ENCODE measurements around the gene SYTL4.
"Not testable (repeated sequence)": the region's sequence is repeated elsewhere in the genome, so short reads cannot be mapped to it uniquely, and the experiment has no call there.

SYTL4 gene

GRCh38 chrX:100731441-100732281 is at the start of gene SYTL4:
TSS of gene SYTL4 (minus strand) at chrX:100732121. CDS start at chrX:100702037, 30,084 bp downstream.
- no peak for DNase-seq

GRCh38 chrX:100769439-100769838 is 37.5 kb upstream of the SYTL4 start:
- DNase-seq = not testable (repeated sequence)

- DNase-seq = peak; percentile 87
These were observed 36.9 kb upstream of the SYTL4 start for GRCh38 chrX:100768679-100769338.

GRCh38 chrX:100750883-100751282 is 19.0 kb upstream of the SYTL4 start:
- DNase-seq = no peak

GRCh38 chrX:100748108-100748507 is 16.2 kb upstream of the SYTL4 start:
- no peak for DNase-seq

- no peak for DNase-seq
These were observed 15.8 kb upstream of the SYTL4 start for GRCh38 chrX:100747703-100748102.

- no peak for DNase-seq
These were observed 15.2 kb upstream of the SYTL4 start for GRCh38 chrX:100747090-100747489.

- no peak for DNase-seq
These were observed 14.1 kb upstream of the SYTL4 start for GRCh38 chrX:100745806-100746537.

- DNase-seq = no peak
These were observed 13.3 kb upstream of the SYTL4 start for GRCh38 chrX:100745205-100745604.

GRCh38 chrX:100743009-100743607 is 11.2 kb upstream of the SYTL4 start:
- DNase-seq = no peak

- DNase-seq = not testable (repeated sequence)
These were observed 7.9 kb downstream of the SYTL4 start for GRCh38 chrX:100724006-100724405.

GRCh38 chrX:100721328-100721727 is 10.6 kb downstream of the SYTL4 start:
- DNase-seq = no peak

GRCh38 chrX:100720301-100720700 is 11.6 kb downstream of the SYTL4 start:
- no peak for DNase-seq

GRCh38 chrX:100719139-100719538 is 12.8 kb downstream of the SYTL4 start:
- DNase-seq = no peak

- DNase-seq = no peak
These were observed 14.6 kb downstream of the SYTL4 start for GRCh38 chrX:100717363-100717762.

- no peak for DNase-seq
These were observed 21.1 kb downstream of the SYTL4 start for GRCh38 chrX:100710816-100711215.

- DNase-seq = no peak
These were observed 27.2 kb downstream of the SYTL4 start for GRCh38 chrX:100704581-100705203.

GRCh38 chrX:100700809-100701208 is 31.1 kb downstream of the SYTL4 start:
- DNase-seq = no peak

- DNase-seq = no peak
These were observed 33.4 kb downstream of the SYTL4 start for GRCh38 chrX:100698551-100698950.

- DNase-seq = no peak
These were observed 35.1 kb downstream of the SYTL4 start for GRCh38 chrX:100696699-100697351.

GRCh38 chrX:100695991-100696390 is 35.9 kb downstream of the SYTL4 start:
- DNase-seq = no peak

- DNase-seq = no peak
These were observed 36.6 kb downstream of the SYTL4 start for GRCh38 chrX:100695302-100695701.
